ENCODE measurements around the gene GGPS1.
A peak's percentile ranks its signal among the peaks of the same experiment; 100 is the strongest.

Gene GGPS1

DNA sequence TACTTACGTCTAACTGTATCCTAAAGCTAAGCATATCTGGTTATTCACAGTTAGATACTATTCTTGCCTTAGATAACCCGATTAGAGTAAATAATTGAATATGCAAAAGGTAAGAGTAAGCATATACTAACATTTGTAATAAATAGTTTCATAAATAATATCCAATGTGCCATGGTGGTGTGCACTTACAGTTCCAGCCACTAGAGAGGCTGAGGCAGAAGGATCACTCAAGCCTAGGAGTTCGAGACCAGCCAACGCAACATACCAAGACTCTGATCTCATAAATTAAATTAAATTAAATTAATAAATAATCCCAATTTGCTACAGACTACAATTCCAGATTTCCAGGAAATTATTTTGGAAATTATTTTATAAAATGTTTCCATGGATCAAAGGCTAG, 12.6 kb upstream of the GGPS1 start:
- H3K4me3 ChIP-seq (ENCODE audit: low read depth, low read length), result no peak overlapping the region
- DNase-seq (ENCODE audit: low read depth), result no peak
- no peak for TF ChIP-seq CTCF (IDR thresholded peaks at IDR 0.05; ENCODE audit: low read depth, low read length, missing control alignments)

- TF ChIP-seq CTCF (IDR thresholded peaks at IDR 0.05; ENCODE audit: low read depth, low read length, missing control alignments), result no peak
- H3K4me3 ChIP-seq (ENCODE audit: low read depth, low read length), result no peak overlapping the region
- no peak for DNase-seq (ENCODE audit: low read depth)
Observed at GRCh38 chr1:235317168-235317567, 11.2 kb upstream of the GGPS1 start.

GRCh38 chr1:235319255-235319654, 9.1 kb upstream of the GGPS1 start:
- DNase-seq (ENCODE audit: low read depth), result no peak
- H3K4me3 ChIP-seq (ENCODE audit: low read depth, low read length), result no peak overlapping the region
- TF ChIP-seq CTCF (IDR thresholded peaks at IDR 0.05; ENCODE audit: low read depth, low read length, missing control alignments), result no peak

- H3K4me3 ChIP-seq (ENCODE audit: low read depth, low read length), result no peak overlapping the region
- TF ChIP-seq CTCF (IDR thresholded peaks at IDR 0.05; ENCODE audit: low read depth, low read length, missing control alignments), result no peak
- DNase-seq (ENCODE audit: low read depth), result no peak
Observed at GRCh38 chr1:235320521-235321179, 7.7 kb upstream of the GGPS1 start.

DNA sequence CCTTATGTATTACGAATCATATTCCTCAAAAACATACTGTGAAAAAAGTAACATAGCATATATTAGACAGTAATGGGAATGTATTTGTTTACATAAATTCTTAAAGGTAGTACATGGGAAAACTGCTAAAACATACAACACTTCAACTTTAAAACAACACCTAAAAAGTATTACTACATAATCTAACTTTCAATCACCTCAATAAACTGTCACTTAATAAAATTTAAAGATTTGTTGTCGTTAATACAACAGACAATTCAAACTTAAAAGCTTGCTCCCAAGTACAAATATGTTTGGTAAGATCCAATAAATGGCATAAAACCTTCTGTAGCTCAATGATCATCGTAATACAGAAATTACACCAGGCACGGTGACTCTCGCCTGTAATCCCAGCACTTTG, 4.1 kb upstream of the GGPS1 start:
- DNase-seq (ENCODE audit: low read depth), result no peak
- H3K4me3 ChIP-seq (ENCODE audit: low read depth, low read length), result no peak overlapping the region; the same call in 1 of the 2 replicates
- no peak for TF ChIP-seq CTCF (IDR thresholded peaks at IDR 0.05; ENCODE audit: low read depth, low read length, missing control alignments)

DNA sequence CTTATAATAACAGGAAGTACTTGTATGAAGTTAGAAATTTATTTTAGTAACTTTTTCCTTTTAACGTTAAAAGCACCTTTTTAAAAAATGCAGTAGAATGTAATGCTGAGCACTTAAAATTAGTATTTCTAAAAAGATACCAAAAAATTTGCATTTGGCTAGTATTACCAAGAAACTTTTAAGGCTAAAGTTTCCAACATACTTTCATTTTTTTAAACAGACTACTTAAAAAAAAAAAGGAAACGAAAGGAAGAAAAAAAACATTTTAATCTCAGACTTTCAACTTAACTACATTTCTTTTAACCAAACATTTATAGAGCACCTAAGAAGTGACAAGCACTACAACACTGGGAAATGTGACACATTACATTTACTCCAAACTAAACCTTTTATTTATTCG, 3.2 kb upstream of the GGPS1 start:
- no peak overlapping the region; the same call in 1 of the 2 replicates for H3K4me3 ChIP-seq (ENCODE audit: low read depth, low read length)
- no peak for TF ChIP-seq CTCF (IDR thresholded peaks at IDR 0.05; ENCODE audit: low read depth, low read length, missing control alignments)
- no peak for DNase-seq (ENCODE audit: low read depth)

- peak overlapping the region; percentile 98; the same call in 1 of the 2 replicates for H3K4me3 ChIP-seq (ENCODE audit: low read depth, low read length)
- TF ChIP-seq CTCF (IDR thresholded peaks at IDR 0.05; ENCODE audit: low read depth, low read length, missing control alignments), result no peak
- DNase-seq (ENCODE audit: low read depth), result no peak
Observed at GRCh38 chr1:235325854-235326253, 2.5 kb upstream of the GGPS1 start.
